HS-27A (cell line): ENCODE results near the gene RPS21.

Experiments
- DNase-seq: peaks from one replicate; pipeline ENCODE4 v3.0.0-alpha.2; 2012; ENCODE audit warnings: low read depth, missing footprints

The RPS21 gene

DNA sequence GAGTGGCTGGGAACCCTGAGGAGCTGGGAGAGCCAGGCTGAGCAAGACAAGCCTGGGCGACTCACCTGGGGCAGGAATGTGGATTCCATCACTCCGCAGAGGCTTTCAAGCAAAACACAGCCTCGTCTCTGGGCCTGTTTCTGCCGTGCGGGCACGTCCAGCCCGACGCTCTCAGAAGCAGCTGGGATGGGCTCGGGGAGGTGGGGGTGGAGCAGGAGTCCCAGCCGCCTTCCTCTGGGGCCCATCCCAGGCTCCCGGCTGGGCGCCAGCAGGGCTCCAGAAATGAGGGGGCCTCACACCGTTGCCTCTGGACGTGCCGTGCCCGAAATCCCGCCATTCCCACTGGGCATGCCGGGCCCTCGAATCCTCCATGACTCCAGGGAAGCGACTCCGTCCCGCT is 8.7 kb upstream of the RPS21 start:
- DNase-seq = no peak

DNA sequence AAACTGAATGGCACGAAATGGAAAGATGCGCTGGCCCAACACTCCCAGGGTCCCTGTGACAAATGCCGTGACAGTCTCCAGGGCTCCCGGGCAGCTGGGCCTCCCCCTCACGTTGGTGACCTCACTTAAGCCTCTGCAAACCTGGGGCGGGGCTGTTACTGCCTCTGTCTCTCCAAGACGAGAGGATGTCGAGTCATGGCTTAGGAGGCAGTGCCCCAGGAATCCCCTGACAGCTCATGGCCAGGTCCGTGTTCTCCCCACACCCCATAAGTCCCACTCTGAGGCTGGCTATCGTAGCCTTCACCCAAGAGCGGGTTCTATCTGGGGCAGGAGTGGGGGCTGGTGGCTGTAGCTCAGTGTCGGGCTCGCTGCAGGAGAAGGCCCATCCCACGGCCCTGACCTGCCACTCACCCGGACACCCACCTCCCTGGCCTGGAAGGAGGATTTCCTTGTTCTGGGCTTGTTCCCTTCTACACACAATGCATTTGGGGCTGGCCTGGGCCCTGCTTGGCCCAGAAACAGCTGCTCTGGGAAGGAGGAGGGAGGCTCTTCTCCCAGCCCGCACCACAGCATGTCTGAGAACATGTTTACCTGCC is 5.6 kb upstream of the RPS21 start:
- DNase-seq = no peak

DNA sequence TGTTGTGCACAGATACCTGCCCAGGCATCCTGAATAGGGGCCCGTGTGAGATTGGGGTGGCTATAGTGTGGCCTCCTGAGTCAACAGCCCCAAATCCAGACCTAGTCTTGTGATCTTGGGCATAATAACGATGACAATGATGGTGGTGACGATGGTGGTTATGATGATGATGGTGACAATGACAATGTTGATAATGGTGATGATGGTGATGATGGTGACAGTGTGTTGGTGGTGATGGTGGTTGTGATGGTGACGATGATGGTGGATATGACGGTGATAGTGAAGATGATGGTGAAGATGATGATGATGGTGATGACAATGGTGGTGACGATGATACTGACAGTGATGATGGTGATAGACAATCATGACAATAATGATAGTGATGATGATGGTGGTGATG is 5.1 kb upstream of the RPS21 start:
- no peak for DNase-seq

DNA sequence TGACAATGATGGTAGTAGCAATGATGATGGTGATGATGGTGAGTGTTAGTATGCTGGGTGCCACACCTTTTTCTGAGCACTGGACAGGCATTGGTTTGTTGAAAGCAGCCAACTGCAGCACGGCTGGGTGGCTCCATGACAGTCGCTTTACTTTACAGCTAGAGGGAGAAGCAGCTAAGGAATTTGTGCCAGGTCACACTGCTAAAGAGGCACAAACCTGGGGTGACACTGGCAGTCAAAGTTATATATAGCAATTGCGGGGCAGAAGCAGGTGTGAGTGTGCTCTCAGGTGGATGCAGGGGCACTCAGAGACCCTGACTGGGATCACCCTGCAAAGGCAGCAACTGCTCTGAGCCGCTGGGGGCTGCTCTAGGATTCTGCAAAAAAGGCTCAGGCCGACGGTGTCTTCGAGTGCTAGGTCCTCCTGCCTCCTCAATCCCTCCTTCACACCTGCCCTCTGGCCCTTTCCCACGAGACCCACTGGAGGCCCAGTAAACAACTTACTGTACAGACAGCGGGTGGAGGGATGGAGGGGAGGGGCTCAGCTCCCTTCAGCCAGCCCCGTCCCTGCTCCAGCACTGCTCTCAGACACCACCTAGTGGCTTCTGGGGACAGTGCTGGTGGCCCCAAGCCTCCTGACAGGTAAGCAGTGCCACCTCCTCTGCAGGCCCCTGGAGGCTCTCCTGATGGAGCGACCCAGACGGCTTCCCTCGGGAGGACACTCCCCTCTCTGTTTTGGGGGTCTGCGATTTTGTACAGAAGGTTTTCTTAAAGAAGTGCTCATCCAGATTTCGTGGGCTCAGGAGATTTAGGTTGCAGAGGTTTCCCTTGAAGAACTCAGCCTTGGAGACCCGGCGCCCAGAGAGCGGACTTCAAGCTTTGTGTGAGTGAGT is 4.4 kb upstream of the RPS21 start:
- DNase-seq = no peak

DNA sequence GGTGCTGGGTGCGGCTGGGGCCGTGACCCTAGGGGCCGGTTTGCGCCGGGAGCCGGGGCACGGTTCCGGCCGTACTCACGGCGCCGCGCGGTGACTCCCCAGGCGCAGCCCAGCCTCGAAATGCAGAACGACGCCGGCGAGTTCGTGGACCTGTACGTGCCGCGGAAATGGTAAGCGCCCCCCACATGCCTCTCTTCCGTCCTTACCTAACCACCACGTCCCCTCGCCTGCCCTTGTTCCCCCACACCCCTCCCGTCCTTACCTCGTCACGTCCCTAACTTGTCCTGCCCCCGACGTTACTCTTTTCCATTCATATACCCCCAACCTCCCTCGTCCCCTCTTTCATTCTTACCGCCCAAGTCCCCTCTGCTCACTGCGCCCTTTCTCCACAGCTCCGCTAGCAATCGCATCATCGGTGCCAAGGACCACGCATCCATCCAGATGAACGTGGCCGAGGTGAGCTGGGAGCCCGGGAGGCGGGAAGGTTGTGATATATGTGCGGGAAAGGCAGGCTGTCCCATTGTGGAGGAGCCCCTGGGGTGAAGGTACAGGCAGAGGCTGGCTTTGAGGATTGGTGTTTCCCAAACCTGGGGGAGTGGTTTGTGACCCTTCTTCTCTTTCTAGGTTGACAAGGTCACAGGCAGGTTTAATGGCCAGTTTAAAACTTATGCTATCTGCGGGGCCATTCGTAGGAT is 463 bp downstream of the RPS21 start:
- no peak for DNase-seq

DNA sequence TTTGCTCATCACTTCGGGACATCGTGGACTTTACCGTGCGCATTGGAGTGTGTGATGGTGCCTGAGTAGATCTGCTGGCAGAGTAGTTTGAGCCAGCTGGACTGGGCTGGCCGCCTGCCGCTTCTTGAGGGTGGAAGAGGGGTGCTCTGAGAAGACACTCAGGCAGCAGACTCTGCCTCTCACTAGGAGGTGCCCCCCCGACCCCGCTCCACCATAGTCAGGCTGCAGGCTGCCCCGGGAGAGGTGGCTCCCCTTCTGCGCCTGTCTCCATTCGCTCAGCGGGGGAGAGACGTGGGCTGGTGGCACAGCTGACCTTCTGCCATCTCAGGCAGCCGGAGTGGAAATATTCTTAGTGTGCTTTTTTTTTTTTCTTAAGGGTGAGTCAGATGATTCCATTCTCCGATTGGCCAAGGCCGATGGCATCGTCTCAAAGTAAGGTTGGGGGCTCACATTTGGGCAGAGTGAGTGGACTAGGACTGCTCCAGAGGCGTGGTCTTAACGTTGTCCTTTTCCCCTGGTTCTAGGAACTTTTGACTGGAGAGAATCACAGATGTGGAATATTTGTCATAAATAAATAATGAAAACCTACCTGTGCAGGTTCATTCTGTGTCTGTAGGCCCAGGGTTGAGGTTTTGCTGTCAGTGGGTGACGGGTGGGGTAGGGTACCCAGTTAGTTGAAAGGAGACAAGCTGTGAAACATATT is 1.2 kb downstream of the RPS21 start:
- DNase-seq = no peak

DNA sequence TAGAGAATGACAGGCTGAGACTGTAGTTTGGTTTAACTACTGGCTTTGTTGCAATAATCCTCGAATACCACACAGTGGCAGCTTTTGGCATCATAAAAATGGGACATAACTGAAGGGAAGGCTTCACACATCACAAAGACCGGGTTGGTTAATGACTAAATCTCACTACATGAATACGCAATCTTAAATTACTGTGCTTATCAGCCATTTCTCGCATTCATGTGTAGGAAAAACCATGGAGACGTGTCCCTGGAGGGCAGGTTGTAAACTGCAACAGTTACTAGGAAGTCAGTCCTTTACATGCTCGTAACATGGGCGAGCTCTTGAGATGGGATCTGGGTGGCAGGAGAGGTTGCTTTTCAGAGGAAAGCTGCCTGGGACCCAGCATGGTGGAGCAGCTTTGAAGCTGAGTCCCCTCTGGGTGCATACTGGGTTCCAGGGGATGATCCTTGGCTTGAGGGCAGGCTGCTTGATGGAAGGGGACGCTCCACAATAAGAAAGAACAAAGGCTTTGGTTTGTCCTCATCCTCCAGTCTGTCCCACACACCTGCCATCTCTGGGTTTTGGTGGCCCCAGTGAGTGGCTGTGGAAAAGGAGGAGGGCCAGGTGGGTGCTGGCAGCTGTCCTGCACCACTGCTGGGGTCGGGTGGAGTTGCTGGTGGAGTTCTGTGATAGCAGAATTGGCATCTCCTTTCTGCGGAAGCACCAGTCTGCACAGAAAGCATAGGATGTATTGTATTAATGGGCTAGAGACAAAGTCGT is 2.1 kb downstream of the RPS21 start:
- no peak for DNase-seq

DNA sequence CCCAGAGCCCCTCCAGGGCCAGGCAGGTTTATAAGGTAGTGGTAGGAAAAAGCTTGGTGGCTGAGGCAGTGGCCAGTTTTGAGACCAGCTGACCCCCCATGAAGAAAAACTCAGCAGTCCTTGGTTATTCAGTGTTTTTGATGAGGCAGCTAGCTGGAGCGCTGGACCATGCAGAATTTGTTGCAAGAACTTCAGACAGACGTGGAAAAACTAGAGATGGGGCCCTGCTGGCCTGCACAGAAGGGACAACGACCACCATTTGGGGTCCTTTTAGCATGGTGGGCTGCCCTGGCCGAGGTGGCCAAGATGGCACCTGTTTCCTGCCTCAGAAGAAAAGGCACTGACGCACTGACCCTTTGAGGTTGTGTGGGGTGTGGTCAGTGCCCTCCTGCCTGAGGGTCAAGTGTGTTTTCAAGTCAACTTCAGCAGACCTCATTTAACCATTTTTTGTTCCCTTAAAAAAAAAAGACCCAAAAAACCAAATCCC is 2.7 kb downstream of the RPS21 start:
- no peak for DNase-seq

DNA sequence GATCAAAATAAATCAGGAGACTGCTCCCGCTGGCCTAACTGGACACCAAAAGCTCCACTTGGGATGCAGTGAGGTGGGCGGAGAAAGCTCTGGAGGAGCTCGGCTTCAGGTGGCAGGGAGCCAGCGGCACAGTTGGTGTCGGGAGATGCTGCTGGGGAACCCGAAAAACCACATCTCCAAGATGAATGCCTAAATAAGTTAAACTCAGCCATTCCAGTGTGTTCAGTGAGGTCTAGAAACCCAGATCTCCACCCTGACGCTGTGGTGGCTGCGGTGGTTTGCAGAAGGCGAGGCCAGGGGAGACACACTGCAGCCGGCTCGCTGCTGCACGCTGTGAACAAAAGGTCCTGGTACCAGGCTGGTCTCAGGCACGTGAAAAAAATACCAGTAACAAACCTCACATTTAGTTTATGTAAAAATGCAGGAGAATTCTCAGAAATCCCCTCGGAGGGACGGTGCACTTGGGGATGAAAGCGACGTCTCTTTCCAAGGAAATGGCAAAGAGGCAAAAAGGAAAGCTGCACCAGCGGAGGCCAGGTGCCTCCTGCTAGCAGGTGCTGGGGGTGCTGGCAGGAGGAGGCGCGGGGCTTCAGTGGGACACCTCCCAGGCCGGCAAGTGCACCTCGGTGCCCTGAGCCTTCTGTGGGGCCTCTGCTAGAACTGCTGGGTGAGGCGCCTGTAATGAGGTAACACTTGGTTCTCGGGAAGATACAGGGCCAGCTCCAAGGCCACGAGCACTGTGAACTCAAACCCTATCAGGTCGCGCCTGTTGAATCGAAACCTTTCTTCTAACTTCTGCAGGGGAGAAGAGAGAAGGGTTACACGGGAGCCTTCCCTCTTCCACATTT is 3.6 kb downstream of the RPS21 start:
- no peak for DNase-seq

DNA sequence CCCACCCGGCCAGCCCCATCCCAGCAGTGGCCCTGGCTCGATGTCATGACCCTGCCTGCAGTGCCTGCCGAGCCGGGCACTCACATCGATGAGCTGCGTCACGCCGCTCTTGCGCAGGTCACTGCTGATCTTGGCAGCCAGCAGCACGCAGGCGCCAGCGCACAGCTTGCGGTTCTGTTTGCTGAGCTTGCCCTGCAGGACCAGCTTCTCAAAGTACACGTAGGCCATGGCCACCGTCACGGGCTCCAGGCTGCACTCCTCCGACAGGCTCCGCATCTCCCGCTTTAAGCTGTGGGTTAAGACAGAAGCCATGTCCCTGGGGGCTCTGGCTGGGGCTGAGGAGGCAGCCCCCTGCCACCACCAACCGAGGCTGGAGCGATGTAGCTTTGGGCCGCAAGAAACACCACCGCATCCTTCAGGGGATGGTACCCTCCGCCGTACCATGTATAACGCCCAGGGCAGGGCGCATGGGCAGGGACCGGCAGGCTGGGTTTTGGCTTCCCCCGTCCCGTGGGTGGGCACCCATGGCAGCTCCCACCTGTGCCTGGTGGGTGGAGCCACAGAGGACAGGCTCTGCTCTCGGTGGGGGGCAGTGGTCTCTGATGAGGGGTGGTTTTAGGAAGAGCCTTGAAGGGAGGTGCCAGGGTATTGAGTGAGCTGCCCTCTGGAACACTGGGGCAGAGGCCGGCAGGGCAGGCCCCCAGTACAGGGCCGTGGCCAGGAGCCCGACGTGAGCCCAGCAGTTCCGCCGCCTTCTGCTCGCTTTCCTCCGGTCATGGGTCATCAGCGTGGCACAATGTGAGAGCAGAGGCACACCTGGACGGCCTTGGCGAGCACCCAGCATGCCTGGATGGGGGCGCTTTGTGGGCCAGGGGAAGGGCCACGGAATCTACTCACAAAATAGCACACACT is 4.5 kb downstream of the RPS21 start:
- DNase-seq = no peak

DNA sequence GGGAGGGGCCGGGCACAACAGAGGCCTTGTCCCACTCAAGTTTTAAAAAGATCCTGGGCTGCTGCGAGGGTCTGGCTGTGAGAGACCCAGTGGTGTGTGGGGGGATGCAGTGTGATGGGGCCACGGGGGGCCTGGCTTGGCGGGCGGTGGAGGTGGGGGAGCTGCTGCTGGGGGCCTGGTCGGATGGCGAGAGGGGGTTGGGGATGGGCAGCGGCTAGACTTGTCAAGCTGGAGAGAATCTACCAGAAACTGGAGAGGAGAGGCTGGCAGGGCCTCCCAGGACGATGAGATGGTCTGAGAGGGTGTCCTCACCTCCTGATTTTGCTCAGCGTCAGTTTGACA is 5.1 kb downstream of the RPS21 start:
- no peak for DNase-seq

DNA sequence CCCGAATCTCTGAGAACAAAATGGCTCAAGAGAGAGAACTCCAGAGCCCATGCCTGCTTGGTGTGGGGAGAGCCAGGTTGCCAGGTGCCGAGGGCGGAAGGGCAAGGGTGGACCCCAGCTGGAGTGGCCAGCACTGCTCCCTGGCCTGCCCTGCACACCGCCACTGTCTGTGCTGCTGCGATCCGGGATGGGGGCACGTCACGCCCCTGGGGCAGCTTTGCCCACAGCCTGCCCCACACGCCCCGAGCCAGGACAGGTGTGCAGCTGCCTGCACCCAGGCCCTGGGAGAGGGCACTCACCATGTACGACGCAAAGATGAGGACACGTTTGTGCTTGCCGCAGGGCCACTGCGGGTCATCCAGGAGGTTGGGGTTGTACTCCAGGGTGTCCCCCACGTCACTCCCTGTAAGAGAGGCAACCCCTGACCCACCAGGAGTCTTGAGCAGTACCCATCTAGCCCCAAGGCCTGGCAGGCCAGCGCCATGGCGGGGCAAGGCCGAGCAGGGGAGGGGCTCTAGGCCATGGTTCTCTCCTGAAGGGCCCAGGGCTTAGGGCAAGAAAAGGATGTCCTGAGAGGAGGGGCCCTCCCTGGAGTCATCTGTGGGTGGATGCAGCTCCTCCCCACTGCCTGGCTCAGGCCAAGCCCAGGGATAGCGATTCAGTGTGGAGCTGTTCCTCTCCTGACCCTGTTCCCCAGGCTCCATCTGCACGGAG is 5.9 kb downstream of the RPS21 start:
- DNase-seq = no peak

DNA sequence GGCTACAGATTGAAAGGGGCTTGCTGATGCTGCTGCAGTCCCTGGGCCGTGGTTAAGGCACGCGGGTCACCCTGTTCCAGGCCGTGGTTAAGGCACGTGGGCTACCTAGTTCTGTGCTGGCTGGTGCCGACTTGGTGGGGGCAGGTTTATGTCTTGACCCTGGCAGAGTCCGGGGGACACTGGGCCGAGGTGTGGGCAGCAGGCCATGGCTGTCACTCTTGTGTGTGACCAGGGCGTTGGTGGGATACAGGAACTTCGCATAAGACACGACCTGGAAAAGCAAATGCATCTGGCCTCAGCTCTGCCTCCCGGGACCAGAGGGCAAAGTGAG is 6.4 kb downstream of the RPS21 start:
- DNase-seq = no peak

DNA sequence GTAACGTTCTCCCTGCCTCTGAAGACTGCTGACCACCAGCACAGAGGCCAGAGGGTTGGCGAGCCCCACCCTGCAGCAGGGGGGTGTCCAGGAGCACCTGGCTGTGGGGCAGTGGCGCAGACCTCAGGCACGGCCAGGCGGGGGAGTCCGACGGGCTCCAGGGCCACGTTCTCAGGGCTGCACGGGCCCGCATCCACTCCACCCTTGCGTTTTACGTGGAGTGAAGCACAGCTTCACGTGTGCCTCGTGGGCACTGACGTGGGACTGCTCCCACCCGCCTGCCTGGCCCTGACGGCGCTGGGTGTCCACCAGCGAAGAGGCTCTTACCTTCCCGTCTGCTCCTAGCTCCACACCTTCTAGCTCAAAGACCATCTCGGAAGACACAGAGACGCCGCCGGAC is 6.9 kb downstream of the RPS21 start:
- no peak for DNase-seq

DNA sequence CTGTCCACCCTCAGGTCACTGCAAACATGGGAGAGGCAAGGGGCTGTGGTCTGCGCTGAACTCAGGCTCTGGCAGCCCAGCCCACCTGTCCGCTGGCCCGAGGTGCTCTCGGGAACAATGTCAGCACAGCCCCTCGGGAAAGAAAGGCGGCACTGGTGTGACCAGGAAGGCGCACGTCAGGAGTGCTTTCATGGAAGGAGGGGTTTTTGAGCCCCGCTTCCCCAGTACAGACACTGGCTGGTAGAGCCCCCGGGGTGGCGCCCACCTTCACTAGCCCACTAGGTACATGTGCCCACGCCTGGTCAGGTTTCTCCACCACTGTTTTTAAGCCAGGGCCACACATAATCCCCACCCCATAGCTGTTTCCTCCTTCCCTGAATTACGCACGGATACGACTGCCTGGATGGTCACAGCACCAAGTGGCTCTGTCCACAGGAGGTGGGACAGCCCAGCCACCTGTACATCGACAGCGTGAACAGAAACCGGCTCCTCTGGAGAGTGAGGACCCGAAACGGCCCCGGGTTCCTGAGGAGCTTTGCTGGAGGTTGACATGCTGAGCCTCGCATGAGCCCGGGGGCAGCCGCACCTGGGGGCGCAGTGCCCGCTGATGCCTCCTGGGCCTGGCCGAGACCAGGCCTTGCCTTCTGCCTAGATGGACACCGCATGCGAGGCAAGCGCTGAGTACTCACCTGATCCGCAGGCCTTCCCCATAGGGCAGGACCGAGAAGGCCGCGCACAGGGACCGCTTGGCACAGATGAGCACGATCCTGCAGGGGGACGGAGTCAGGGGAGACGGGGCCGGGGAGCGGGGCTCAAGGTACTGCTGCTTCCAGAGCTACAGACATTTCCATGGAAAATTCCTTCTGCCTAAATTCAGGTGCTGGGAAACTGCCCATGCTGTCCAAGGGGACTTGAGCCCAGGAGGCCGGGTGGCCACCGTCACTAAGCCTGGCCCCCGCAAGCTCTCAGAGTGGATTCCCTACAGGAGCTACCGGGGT is 7.6 kb downstream of the RPS21 start:
- DNase-seq = no peak

DNA sequence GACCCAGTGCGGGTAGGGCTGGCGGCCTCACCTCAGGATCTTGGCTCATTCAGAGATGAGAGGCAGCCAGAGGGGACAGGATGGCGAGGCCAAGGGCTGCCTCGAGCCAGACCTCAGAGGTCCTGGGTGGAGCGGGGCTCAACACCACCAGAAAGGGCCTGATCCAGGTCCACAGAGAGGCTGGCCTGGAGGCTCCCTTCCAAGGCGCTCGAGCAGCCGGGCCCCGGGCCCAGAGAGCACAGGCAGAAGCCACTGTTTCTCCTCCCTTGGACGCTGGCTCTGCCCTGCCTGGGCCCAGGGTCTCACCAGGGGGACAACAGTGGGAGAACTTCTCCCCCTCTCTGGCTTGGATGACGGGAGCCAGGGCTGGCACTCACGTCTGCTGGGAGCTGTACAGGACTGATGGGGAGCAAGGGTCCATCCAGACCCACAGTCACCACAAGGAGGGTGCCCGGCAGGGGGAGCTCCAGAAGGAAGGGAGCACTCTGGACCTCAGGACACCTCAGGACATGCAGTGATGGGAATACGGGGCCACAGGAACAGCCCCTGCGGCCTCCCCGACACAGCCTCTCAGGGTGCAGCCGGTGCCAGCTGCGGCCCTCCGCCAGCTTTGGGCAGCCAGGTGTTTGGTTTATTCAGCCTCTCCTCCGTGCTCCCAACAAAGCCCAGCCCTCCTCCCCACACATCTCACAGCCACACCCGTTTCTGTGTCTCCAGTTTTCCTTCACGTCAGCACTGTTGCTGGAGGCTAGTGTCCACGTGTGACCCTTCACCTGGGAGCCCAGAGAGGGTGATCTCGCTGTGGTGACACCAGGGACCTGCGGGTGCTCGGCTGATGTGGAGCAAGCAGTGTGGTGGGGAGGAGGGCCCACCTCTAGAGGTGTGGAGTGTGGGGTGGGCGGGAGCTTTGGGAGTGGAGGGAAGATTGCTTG is 8.7 kb downstream of the RPS21 start:
- no peak for DNase-seq
